Caki2 (cell line): ENCODE measurements around the gene MAP3K5. TPM values are rescaled to one million over a fixed set of nuclear protein-coding genes. Genes with fewer than 3 reads are reported as not detected.
"Not testable (repeated sequence)": the region's sequence is repeated elsewhere in the genome, so short reads cannot be mapped to it uniquely, and the experiment has no call there.

ENCODE experiments used
- DNase-seq: peaks from one replicate; pipeline ENCODE4 v3.0.0-alpha.2; 2015; ENCODE audit warnings: low read depth
- in situ Hi-C: cut with HindIII; loops from 2 replicates; pipeline ENCODE4 v1.10.0; 2016; ENCODE audit warnings: low sequenced_read_pairs, low pct_unique_long_range_greater_than_20kb, mixed read lengths
- total RNA-seq: library from RNA; depleted of rRNA; stranded (reverse); fragments of >200 nt; shearing (Covaris generic); gene quantifications from 2 replicates; pipeline ENCODE4 v1.2.3, GENCODE V29; 2014; ENCODE audit warnings: low replicate concordance

Gene MAP3K5
- total RNA-seq, 1 experiment from 2014 or later, result 7.0 TPM

- no peak for DNase-seq
- in situ Hi-C loops, result no loop called here
Observed at GRCh38 chr6:136611746-136612145, 180.5 kb downstream of the MAP3K5 start.

- in situ Hi-C loops, result no loop called here
- DNase-seq, result no peak
Observed at GRCh38 chr6:136611133-136611532, 181.1 kb downstream of the MAP3K5 start.

- in situ Hi-C loops, result no loop called here
- peak; percentile 100 for DNase-seq
Observed at GRCh38 chr6:136609873-136610706, 182.2 kb downstream of the MAP3K5 start.

- DNase-seq, result no peak
- in situ Hi-C loops, result no loop called here
Observed at GRCh38 chr6:136608991-136609390, 183.3 kb downstream of the MAP3K5 start.

DNA sequence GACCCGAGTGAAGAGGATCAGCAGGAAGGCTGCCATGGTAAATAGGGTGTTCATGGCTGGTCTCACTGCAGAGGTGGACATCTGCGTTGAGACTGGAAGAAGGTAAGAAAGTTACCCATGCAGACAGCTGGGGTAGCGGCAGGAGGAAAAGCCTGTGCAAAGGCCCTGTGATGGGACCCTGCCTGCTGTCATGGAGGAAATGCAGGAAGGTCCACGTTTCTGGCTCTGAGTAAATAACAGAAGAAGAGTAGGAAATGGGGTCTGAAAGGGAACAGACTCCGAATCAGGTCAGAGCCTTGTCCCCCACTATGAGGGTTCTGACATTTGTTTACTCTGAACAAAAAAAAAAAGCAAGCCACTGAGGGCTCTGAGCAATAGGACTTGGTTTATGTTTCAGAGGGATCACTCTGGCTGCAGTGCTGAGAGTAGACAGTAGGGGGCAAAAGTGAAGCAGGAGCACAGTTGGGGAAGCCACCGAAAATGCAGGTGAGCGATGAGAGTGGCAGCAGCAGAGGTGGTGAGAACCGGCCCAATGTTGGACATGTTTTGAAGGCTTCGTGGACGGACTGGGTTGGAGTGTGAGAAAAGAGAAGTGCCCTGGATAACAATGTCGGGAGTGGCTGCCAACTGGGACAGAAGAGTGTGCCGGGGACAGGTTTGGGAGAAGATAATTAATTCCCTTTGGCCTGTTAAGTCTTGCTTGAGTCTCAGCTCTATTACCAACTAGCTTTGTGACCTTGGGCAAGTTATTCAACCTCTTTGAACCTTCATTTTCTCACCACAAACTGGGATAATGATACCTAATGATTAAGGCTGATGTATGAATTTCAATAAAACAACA is 184.1 kb downstream of the MAP3K5 start:
- in situ Hi-C loops, result no loop called here
- peak; percentile 52 for DNase-seq

DNA sequence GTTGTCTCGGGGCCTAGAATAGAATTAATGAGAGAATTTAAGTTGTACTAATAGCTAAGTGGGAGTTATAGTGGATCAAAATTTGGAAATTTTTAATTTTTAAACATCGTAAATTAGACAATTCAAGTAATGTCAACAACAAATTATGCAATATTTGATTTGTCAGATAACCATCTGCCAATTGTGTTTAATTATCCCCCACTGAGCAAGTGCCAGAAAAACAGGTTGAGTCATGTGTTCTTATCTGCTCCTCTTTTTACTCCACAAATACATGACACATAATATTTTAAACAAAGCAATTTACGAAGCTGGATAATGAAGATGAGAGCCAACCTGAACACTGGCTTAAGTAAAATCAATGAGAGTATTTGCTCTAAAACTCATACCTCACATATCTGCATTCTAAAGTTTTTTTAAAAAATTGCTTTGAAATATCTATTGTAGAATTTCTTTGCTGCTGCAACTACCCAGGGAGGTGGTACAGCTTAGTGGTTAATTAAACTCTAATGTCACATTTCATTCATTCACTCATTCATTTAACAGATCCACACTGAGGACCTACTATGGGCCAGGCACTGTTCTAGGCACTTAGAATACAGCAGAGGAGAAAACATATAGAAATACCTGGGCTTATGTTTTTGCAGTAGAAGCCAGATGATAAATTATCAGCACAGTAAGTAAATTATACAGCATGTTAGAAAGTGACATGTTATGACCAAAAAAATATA is 184.9 kb downstream of the MAP3K5 start:
- DNase-seq, result no peak
- in situ Hi-C loops, result no loop called here

DNA sequence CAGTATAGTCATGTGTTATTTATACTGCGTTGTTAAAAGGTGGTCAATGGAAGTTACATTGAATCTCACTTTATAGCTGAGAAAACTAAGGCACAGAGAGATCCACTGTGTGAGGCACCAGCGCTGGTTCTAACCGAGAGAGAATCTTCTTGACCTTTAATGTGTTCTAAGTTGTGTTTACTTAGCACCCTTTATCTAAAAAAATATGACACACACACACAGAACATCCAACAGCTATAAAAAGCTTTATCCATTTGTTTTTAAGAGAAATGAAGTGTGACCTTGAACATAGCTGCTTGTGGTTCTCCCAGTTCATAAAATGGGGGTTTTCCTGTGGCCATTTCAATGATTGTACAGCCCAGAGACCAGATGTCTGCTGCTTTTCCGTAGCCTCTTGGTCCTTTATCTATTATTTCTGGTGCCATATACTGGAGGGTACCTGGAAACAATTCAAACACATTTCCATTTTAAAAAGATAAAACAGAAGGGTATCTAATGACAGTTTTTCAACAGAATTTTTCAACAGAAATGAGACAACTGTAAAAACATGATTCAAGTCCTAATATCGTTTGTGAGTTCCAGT is 187.3 kb downstream of the MAP3K5 start:
- peak; percentile 70 for DNase-seq
- in situ Hi-C loops, result no loop called here

- in situ Hi-C loops, result no loop called here
- no peak for DNase-seq
Observed at GRCh38 chr6:136604328-136604825, 187.9 kb downstream of the MAP3K5 start.

DNA sequence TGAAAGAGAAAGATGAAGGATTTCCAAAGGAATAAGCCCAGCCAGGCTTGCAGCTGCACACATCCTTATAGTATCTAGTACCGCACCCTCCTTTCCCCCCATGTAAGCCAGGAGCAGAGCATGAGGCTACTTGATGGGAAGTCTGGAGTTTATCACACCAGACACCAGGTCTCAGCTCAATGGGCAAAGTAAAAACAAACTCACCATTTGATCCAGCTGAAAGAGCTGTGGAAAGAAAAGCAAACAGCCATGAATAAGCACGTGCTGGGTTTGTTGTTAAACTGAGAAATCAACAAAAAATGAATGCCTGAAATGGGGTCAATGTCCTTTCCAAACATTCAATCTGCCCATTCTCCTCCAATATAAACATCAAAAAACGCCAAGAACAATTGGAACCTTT is 191.5 kb downstream of the MAP3K5 start:
- peak; percentile 49 for DNase-seq
- in situ Hi-C loops, result no loop called here

DNA sequence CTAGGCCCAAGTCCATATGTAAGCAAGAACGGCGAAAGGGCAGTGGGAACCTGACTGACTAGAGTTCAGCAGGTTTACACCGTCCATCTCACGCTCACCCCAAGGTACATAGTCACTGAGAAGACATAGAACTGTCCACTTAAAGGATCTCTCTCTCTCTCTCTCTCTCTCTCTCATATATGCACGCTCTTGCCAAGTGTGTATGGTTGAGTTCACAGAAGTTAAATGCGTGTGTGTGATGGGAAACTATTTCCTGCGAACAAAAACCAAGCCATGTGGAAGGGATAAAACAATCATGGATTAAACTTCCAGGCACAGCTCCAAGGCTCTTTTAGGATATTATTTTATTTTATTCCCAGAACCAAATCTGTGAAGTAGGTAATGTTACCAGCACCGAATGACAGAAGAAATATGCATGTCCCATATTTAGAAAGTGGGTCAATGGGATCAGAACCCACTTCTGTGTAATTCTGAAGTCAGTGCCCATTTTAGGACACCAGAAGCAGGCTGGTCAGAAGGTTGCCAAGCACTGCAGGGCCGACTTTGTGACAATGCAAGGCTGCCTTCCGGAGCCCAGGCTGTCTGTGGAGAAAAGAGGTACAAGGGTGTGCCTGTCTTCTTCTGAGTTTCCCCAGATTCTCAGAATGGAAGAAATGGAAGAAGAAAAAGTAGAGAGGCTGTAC is 192.8 kb downstream of the MAP3K5 start:
- in situ Hi-C loops, result no loop called here
- DNase-seq, result no peak

GRCh38 chr6:136598048-136598447 is 194.2 kb downstream of the MAP3K5 start:
- no peak for DNase-seq
- in situ Hi-C loops, result no loop called here

GRCh38 chr6:136594671-136595070 is 197.6 kb downstream of the MAP3K5 start:
- no peak for DNase-seq
- in situ Hi-C loops, result no loop called here

GRCh38 chr6:136593748-136594490 is 198.4 kb downstream of the MAP3K5 start:
- in situ Hi-C loops, result no loop called here
- DNase-seq, result peak; percentile 96

DNA sequence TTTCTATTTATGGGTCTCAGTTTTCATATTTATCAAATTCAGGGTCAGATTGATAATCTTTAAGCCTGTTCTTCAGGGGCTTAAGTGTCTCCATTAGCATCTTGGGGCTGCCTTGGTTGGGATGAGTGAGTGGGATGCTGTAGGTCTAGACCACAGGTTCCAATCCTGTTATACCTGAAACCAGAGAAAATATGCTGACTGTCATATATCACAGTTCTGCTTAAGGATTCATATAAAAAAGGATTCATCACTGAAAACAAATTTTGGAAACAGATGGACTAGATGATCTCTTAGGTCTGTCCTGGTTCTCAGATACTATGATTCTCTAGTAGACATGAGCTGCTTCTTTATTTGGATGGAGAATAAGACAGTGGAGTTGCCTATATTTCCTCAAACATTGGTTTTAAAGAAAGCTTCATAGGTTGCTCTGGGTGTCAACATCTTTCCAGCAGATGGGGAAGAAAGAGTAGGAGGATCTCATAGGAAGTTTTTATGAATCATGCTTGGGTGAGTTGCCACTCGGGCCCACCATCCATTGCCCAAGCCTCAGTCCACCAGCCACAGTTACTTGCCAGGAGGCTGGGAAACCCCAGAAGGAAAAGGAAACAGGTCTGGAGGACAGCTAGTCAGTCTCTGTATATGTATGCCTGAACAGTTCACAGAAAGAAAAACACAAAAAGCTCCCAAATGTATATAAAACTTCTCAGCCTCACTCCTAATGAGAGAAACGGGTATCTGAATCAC is 199.2 kb downstream of the MAP3K5 start:
- in situ Hi-C loops, result no loop called here
- DNase-seq, result no peak

- in situ Hi-C loops, result no loop called here
- no peak for DNase-seq
Observed at GRCh38 chr6:136591617-136592016, 200.7 kb downstream of the MAP3K5 start.

DNA sequence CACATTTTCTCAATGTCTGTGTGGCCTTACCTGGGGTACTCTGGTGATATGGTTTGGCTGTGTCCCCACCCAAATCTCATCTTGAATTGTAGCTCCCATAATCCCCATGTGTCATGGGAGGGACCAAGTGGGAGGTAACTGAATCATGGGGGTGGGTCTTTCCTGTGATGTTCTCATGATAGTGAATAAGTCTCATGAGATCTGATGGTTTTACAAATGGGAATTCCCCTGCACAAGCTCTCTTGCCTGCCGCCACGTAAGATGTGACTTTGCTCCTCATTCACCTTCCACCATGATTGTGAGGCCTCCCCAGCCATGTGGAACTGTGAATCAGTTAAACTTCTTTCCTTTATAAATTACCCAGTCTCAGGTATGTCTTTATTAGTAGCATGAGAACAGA is 201.4 kb downstream of the MAP3K5 start:
- in situ Hi-C loops, DNase-seq: not testable (repeated sequence)
